ENCODE results near the gene CELSR2.
A peak's percentile ranks its signal among the peaks of the same experiment; 100 is the strongest.

CELSR2 gene

GRCh38 chr1:109208394-109208793 is 40.9 kb upstream of the CELSR2 start:
- no peak overlapping the region for H3K4me3 ChIP-seq (ENCODE audit: low read depth, low read length)
- TF ChIP-seq CTCF (IDR thresholded peaks at IDR 0.05; ENCODE audit: low read depth, low read length): no peak

- TF ChIP-seq CTCF (IDR thresholded peaks at IDR 0.05; ENCODE audit: low read depth, low read length): no peak
- no peak overlapping the region for H3K4me3 ChIP-seq (ENCODE audit: low read depth, low read length)
Measured at GRCh38 chr1:109208836-109209463, 40.4 kb upstream of the CELSR2 start.

- H3K4me3 ChIP-seq (ENCODE audit: low read depth, low read length): no peak overlapping the region
Measured at GRCh38 chr1:109210058-109210457, 39.3 kb upstream of the CELSR2 start.

GRCh38 chr1:109213345-109213823 is 36.0 kb upstream of the CELSR2 start:
- TF ChIP-seq CTCF (IDR thresholded peaks at IDR 0.05; ENCODE audit: low read depth, low read length): no peak
- H3K4me3 ChIP-seq (ENCODE audit: low read depth, low read length): peak overlapping the region; percentile 92

More at GRCh38 chr1:109210058-109210457, 39.3 kb upstream of the CELSR2 start:
- TF ChIP-seq CTCF (IDR thresholded peaks at IDR 0.05; ENCODE audit: low read depth, low read length): no peak

- H3K4me3 ChIP-seq (ENCODE audit: low read depth, low read length): peak within 1 kb of the TSS; percentile 92
- TF ChIP-seq CTCF (IDR thresholded peaks at IDR 0.05; ENCODE audit: low read depth, low read length): no peak
Measured at GRCh38 chr1:109213824-109214693, 35.3 kb upstream of the CELSR2 start, which contains the start of gene SARS1. Gene SARS1 (plus strand): TSS chr1:109213918. CDS start chr1:109213993, 75 bp downstream.

GRCh38 chr1:109214695-109215623 is 34.4 kb upstream of the CELSR2 start:
- H3K4me3 ChIP-seq (ENCODE audit: low read depth, low read length): peak overlapping the region; percentile 92
- TF ChIP-seq CTCF (IDR thresholded peaks at IDR 0.05; ENCODE audit: low read depth, low read length): no peak
